ENCODE data around the gene MYLK4. TPM values are rescaled to one million over a fixed set of nuclear protein-coding genes. Genes with fewer than 3 reads are reported as not detected.

The MYLK4 gene
- total and polyA plus RNA-seq, 4 donors: 0.27 to 1.6 (median 1.0) TPM

GRCh38 chr6:2739335-2739734 lies 11.4 kb downstream of the MYLK4 start:
- no peak for ATAC-seq (ENCODE audit: insufficient read depth, low FRiP score)
- no peak overlapping the region for H3K4me3 ChIP-seq
- H3K9me3 ChIP-seq (ENCODE audit: control insufficient read depth in 4 of 4, insufficient read depth in 3 of 4, low read length in 3 of 4): no peaks in the 10 kb centered on the region
- H3K4me1 ChIP-seq (ENCODE audit: control insufficient read depth in 5 of 5, insufficient read depth in 5 of 5, low read length in 5 of 5): no peaks in the 10 kb centered on the region
- WGBS, 2 donors: 87 to 93% methylated on average over 4 of the region's 4 CpGs
- H3K36me3 ChIP-seq (ENCODE audit: control insufficient read depth in 4 of 4, insufficient read depth in 4 of 4, low read length in 4 of 4): no peaks in the 10 kb centered on the region
- H3K27ac ChIP-seq (ENCODE audit: low read depth in 1 of 2, low read length in 1 of 2): no peak overlapping the region
- no peak for DNase-seq
- TF ChIP-seq CTCF (IDR thresholded peaks at IDR 0.05; ENCODE audit: control extremely low read depth, extremely low read depth): no peak
- H3K9ac ChIP-seq (ENCODE audit: insufficient read depth in 1 of 2, low read length in 2 of 2): no peak overlapping the region
- H3K27me3 ChIP-seq (ENCODE audit: control insufficient read depth in 3 of 3, insufficient read depth in 3 of 3, low read length in 2 of 3): no peaks in the 10 kb centered on the region

DNA sequence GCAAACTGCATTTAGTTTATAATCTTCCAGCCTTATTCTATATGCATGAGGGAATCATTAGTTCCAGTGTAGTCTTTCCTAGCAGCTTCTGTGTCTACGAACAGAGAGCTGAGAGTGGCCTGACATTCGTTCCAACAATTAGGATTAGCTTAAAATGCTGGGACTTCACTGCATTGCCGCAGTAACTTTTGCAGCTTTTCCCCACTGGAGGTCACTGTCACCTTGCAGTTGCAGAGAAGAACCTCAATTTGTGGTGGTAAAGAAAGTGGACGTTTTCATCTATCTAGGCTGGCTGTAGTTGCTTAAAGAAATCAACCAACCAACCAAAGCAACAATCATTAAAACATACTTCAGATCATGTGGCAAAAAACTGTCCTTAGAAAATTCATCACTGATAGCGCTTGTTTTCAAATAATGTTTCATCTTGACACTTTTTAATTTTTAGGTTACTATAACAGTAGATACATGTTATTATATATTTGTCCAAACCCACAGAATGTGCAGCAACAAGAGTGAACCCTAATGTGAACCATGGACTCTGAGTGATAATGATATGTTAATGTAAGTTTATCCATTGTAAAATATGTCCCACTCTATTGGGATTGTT lies 12.2 kb downstream of the MYLK4 start:
- Histone ChIP-seq H3K36me3 (ENCODE audit: control insufficient read depth in 4 of 4, insufficient read depth in 4 of 4, low read length in 4 of 4) (no peaks in the 10 kb centered on the region), H3K9me3 (ENCODE audit: control insufficient read depth in 4 of 4, insufficient read depth in 3 of 4, low read length in 3 of 4) (no peaks in the 10 kb centered on the region), H3K27ac (ENCODE audit: low read depth in 1 of 2, low read length in 1 of 2) (no peak overlapping the region), H3K4me1 (ENCODE audit: control insufficient read depth in 5 of 5, insufficient read depth in 5 of 5, low read length in 5 of 5) (peaks cover 0 to 1% (median 0%) of the 10 kb centered on the region in 5 donors), H3K4me3 (no peak overlapping the region), H3K9ac (ENCODE audit: insufficient read depth in 1 of 2, low read length in 2 of 2) (no peak overlapping the region), H3K27me3 (ENCODE audit: control insufficient read depth in 3 of 3, insufficient read depth in 3 of 3, low read length in 2 of 3) (no peaks in the 10 kb centered on the region)
- ATAC-seq (ENCODE audit: insufficient read depth, low FRiP score) (no peak), DNase-seq (peak; percentile 74 to 87 (median 86))
- WGBS, 2 donors: 26 to 27% methylated on average over 5 of the region's 5 CpGs
- peak; percentile 81 for TF ChIP-seq CTCF (IDR thresholded peaks at IDR 0.05; ENCODE audit: control extremely low read depth, extremely low read depth)

GRCh38 chr6:2737885-2738284 lies 12.8 kb downstream of the MYLK4 start:
- no peak for TF ChIP-seq CTCF (IDR thresholded peaks at IDR 0.05; ENCODE audit: control extremely low read depth, extremely low read depth)
- Histone ChIP-seq H3K9me3 (ENCODE audit: control insufficient read depth in 4 of 4, insufficient read depth in 3 of 4, low read length in 3 of 4) (no peaks in the 10 kb centered on the region), H3K36me3 (ENCODE audit: control insufficient read depth in 4 of 4, insufficient read depth in 4 of 4, low read length in 4 of 4) (no peaks in the 10 kb centered on the region), H3K4me1 (ENCODE audit: control insufficient read depth in 5 of 5, insufficient read depth in 5 of 5, low read length in 5 of 5) (peaks cover 0 to 3% (median 0%) of the 10 kb centered on the region in 5 donors), H3K27ac (ENCODE audit: low read depth in 1 of 2, low read length in 1 of 2) (no peak overlapping the region), H3K4me3 (no peak overlapping the region), H3K9ac (ENCODE audit: insufficient read depth in 1 of 2, low read length in 2 of 2) (no peak overlapping the region), H3K27me3 (ENCODE audit: control insufficient read depth in 3 of 3, insufficient read depth in 3 of 3, low read length in 2 of 3) (no peaks in the 10 kb centered on the region)
- no peak for ATAC-seq (ENCODE audit: insufficient read depth, low FRiP score)
- WGBS, 2 donors: 43 to 55% methylated on average over 2 to 3 of the region's 3 CpGs
- no peak for DNase-seq

Data from lung (tissue), 12 donors.